ENCODE measurements around the gene MAEA. TPM values are rescaled to one million over a fixed set of nuclear protein-coding genes. Genes with fewer than 3 reads are reported as not detected.

MAEA gene
- total and polyA plus RNA-seq, 10 of the 15 experiments (the other 5 are each of a cell fraction or from before 2014, with no cell fraction given), result 3.6 to 67.1 (median 54.6) TPM

DNA sequence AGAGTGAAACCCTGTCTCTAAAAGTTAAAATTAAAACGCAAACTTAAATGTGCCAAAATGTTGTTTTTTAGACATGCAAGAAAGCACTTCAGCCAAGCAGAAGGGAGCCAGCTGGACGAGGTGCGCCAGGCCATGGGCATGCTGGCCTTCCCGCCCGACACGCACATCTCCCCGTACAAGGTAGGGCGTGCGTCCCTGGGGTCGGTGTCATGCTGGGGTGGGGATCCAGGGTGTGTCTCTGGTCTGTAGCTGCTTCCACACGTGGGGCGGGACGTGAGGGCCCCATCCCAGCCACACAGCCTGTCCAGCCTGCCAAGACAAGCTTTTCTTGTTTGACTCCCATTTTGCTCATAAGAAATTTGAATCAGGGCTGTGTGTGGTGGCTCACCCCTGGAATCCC lies 43.0 kb downstream of the MAEA start:
- Histone ChIP-seq H3K79me2 (ENCODE audit: control insufficient read depth, insufficient read depth, low read length) (no peaks in the 10 kb centered on the region), H3K4me2 (ENCODE audit: control insufficient read depth, insufficient read depth) (no peak overlapping the region), H3K27me3 (replicated peaks in 1 of 2; ENCODE audit: control insufficient read depth in 2 of 2, insufficient read depth in 2 of 2, low read length in 1 of 2) (no peaks in the 10 kb centered on the region), H2AFZ (ENCODE audit: control insufficient read depth, low read depth, low read length) (no peak overlapping the region), H3K4me1 (ENCODE audit: control insufficient read depth, insufficient read depth, low read length) (no peaks in the 10 kb centered on the region), H3K9ac (ENCODE audit: control insufficient read depth, insufficient read depth, low read length) (no peak overlapping the region), H3K36me3 (ENCODE audit: control insufficient read depth in 2 of 2, insufficient read depth in 2 of 2, low read length in 1 of 2) (peaks cover 8 to 35% of the 10 kb centered on the region in 2 experiments), H3K9me3 (replicated peaks; ENCODE audit: control insufficient read depth, insufficient read depth, low read length) (no peaks in the 10 kb centered on the region), H4K20me1 (ENCODE audit: control insufficient read depth, insufficient read depth) (no peaks in the 10 kb centered on the region), H3K27ac (ENCODE audit: control insufficient read depth, insufficient read depth) (no peak overlapping the region), H3K4me3 (no peak overlapping the region)
- ChIA-PET POLR2A (no interaction called here), CTCF (interaction anchor here (0.6 kb wide), 1 partner anchor 238 kb away, joined by 3 read pairs; no protein-coding TSS in a partner anchor), SMC1A (ENCODE audit: uncharacterized antibody, unreplicated experiment) (no interaction called here), RAD21 (ENCODE audit: unreplicated experiment) (no interaction called here)
- no TSS peak for BruUV-seq (replicated peaks)
- no peak for ATAC-seq
- WGBS (ENCODE audit: insufficient coverage, insufficient replicate concordance, low lambda C conversion rate, missing lambda C conversion rate), result 99% methylated on average over 13 of the region's 13 CpGs
- in situ Hi-C loops (cut with MboI) (no loop called here), intact Hi-C loops (cut with micrococcal nuclease; ENCODE audit: unreplicated experiment) (no loop called here)
- no peak for DNase-seq (ENCODE audit: low read depth, low spot score)
- no peak for FAIRE-seq
- no peak for TF ChIP-seq SMC3 (IDR thresholded peaks at IDR 0.05; ENCODE audit: borderline replicate concordance, low read length)
- no peak for TF ChIP-seq SREBF1 (IDR thresholded peaks at IDR 0.05; ENCODE audit: low read length)
- TF ChIP-seq HCFC1 (IDR thresholded peaks at IDR 0.05; ENCODE audit: low read length), result no peak
- TF ChIP-seq, protein P1, sequence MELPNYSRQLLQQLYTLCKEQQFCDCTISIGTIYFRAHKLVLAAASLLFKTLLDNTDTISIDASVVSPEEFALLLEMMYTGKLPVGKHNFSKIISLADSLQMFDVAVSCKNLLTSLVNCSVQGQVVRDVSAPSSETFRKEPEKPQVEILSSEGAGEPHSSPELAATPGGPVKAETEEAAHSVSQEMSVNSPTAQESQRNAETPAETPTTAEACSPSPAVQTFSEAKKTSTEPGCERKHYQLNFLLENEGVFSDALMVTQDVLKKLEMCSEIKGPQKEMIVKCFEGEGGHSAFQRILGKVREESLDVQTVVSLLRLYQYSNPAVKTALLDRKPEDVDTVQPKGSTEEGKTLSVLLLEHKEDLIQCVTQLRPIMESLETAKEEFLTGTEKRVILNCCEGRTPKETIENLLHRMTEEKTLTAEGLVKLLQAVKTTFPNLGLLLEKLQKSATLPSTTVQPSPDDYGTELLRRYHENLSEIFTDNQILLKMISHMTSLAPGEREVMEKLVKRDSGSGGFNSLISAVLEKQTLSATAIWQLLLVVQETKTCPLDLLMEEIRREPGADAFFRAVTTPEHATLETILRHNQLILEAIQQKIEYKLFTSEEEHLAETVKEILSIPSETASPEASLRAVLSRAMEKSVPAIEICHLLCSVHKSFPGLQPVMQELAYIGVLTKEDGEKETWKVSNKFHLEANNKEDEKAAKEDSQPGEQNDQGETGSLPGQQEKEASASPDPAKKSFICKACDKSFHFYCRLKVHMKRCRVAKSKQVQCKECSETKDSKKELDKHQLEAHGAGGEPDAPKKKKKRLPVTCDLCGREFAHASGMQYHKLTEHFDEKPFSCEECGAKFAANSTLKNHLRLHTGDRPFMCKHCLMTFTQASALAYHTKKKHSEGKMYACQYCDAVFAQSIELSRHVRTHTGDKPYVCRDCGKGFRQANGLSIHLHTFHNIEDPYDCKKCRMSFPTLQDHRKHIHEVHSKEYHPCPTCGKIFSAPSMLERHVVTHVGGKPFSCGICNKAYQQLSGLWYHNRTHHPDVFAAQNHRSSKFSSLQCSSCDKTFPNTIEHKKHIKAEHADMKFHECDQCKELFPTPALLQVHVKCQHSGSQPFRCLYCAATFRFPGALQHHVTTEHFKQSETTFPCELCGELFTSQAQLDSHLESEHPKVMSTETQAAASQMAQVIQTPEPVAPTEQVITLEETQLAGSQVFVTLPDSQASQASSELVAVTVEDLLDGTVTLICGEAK (IDR thresholded peaks at IDR 0.05; ENCODE audit: borderline replicate concordance), result no peak
- no peak for TF ChIP-seq CBX5 (IDR thresholded peaks at IDR 0.05; ENCODE audit: low read depth)
- TF ChIP-seq, protein P2, sequence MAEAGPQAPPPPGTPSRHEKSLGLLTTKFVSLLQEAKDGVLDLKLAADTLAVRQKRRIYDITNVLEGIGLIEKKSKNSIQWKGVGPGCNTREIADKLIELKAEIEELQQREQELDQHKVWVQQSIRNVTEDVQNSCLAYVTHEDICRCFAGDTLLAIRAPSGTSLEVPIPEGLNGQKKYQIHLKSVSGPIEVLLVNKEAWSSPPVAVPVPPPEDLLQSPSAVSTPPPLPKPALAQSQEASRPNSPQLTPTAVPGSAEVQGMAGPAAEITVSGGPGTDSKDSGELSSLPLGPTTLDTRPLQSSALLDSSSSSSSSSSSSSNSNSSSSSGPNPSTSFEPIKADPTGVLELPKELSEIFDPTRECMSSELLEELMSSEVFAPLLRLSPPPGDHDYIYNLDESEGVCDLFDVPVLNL (IDR thresholded peaks at IDR 0.05; ENCODE audit: low read depth, low read length), result no peak
- no peak for TF ChIP-seq CBFB (IDR thresholded peaks at IDR 0.05; ENCODE audit: low read depth)
- TF ChIP-seq MTA3 (IDR thresholded peaks at IDR 0.05; ENCODE audit: borderline replicate concordance, low read length), result no peak
- TF ChIP-seq ZNF217 (IDR thresholded peaks at IDR 0.05), result no peak
- TF ChIP-seq ZNF24 (IDR thresholded peaks at IDR 0.05), result no peak
- TF ChIP-seq NFXL1 (IDR thresholded peaks at IDR 0.05; ENCODE audit: borderline replicate concordance), result no peak
- TF ChIP-seq, protein P3, sequence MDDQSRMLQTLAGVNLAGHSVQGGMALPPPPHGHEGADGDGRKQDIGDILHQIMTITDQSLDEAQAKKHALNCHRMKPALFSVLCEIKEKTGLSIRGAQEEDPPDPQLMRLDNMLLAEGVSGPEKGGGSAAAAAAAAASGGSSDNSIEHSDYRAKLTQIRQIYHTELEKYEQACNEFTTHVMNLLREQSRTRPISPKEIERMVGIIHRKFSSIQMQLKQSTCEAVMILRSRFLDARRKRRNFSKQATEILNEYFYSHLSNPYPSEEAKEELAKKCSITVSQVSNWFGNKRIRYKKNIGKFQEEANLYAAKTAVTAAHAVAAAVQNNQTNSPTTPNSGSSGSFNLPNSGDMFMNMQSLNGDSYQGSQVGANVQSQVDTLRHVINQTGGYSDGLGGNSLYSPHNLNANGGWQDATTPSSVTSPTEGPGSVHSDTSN (IDR thresholded peaks at IDR 0.05; ENCODE audit: insufficient replicate concordance, low read depth, low read length), result no peak
- TF ChIP-seq NFIC (IDR thresholded peaks at IDR 0.05; ENCODE audit: low read depth, low read length), result no peak
- no peak for TF ChIP-seq SMAD1 (IDR thresholded peaks at IDR 0.05; ENCODE audit: low read depth, partially characterized antibody)
- TF ChIP-seq HDAC6 (IDR thresholded peaks at IDR 0.05; ENCODE audit: unreplicated experiment), result no peak
- no peak for TF ChIP-seq ZNF687 (IDR thresholded peaks at IDR 0.05)

Data from GM12878 (cell line).